Measurements from ENCODE around the gene SPAG7.

The SPAG7 gene

DNA sequence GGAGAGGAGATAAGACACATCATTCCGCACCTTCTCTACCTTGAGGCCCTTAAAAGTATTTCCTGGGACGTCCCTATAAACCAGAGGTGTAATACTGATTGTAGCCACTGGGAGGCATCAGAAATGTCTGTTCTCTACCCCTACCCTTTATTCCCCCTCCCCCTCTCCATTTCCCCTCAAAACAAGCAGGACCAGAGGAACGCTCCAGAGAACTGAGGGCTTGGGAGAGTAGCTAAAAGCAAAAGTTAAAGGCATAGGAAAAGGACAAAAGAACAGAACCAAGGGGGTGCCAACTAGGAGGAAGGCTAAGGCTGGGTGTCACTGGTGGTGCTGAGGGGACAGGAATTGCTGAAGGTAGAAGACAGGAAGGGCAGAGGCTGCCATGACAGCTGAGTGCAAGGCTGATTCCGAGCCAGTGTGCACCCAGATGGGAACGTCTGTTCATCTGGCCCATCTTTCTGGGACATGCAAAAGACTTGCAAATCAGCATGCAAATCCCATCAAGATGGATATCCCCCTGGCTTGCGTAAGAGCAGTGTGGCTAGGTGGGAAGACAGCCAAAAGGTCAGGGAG lies 13.1 kb upstream of the SPAG7 start:
- TF ChIP-seq, protein P1, sequence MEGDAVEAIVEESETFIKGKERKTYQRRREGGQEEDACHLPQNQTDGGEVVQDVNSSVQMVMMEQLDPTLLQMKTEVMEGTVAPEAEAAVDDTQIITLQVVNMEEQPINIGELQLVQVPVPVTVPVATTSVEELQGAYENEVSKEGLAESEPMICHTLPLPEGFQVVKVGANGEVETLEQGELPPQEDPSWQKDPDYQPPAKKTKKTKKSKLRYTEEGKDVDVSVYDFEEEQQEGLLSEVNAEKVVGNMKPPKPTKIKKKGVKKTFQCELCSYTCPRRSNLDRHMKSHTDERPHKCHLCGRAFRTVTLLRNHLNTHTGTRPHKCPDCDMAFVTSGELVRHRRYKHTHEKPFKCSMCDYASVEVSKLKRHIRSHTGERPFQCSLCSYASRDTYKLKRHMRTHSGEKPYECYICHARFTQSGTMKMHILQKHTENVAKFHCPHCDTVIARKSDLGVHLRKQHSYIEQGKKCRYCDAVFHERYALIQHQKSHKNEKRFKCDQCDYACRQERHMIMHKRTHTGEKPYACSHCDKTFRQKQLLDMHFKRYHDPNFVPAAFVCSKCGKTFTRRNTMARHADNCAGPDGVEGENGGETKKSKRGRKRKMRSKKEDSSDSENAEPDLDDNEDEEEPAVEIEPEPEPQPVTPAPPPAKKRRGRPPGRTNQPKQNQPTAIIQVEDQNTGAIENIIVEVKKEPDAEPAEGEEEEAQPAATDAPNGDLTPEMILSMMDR (IDR thresholded peaks at IDR 0.05; ENCODE audit: low read depth, low read length): peak; percentile 72
- H3K9me3 ChIP-seq (ENCODE audit: severe bottlenecking): no peaks in the 10 kb centered on the region
- H3K4me3 ChIP-seq (ENCODE audit: low read depth, low read length): no peak overlapping the region
- no peaks in the 10 kb centered on the region for H3K27me3 ChIP-seq (ENCODE audit: insufficient read depth, low read depth, severe bottlenecking)
- peaks cover 54% of the 10 kb centered on the region for H3K36me3 ChIP-seq
- peak overlapping the region; percentile 37 for H3K27ac ChIP-seq
- DNase-seq: peak; percentile 58

DNA sequence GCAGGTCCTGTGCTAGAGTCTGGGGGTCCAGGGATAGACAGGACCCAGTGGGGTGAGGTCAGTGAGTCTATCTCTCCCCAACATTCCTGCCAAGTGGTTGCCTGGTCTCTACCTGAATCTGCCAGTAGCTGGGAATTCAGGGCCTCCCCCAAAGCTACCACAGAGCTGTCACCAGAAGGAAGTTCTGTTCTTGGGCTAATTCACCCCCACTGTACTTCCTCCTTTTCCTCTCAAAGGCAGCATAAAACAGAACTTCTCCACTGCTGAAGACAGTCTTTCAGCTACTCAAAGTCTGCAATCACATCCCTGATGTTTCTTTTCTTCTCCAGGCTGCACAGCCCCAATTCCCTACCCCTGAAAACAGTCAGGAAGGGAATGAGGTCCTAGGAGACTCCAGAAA lies 11.1 kb upstream of the SPAG7 start:
- no peak for DNase-seq
- Histone ChIP-seq H3K36me3 (peaks cover 54% of the 10 kb centered on the region), H3K27me3 (ENCODE audit: insufficient read depth, low read depth, severe bottlenecking) (no peaks in the 10 kb centered on the region), H3K27ac (no peak overlapping the region), H3K9me3 (ENCODE audit: severe bottlenecking) (no peaks in the 10 kb centered on the region), H3K4me3 (ENCODE audit: low read depth, low read length) (no peak overlapping the region)
- TF ChIP-seq, protein P1 (IDR thresholded peaks at IDR 0.05; ENCODE audit: low read depth, low read length): no peak

DNA sequence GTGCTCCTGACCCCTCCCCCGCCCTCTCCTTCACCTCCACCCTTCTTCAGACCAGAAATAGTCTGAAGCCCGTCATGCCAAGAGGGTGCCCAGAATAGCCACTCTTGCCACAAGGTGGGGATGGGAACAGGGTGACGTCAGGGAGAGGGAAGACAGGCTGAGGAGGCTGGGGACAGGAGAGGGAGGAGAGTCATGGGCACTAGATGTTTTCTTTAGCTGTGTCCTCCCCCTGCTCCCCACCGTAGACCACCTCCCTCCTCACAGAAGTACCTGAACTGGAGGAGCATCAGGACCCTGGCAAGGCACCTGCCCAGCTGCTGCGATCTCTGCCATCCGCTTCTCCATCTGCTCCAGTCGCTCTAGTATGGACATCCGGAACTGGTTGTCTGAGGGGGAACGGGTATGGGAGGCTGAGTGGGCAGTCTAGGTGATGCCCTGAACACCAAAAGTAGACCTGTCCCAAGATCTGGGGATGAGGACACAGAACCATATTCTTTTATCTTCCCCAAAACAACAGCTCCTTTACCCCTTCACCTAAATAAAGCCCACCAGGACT lies 6.6 kb upstream of the SPAG7 start:
- DNase-seq: no peak
- TF ChIP-seq, protein P1 (IDR thresholded peaks at IDR 0.05; ENCODE audit: low read depth, low read length): no peak
- Histone ChIP-seq H3K4me3 (ENCODE audit: low read depth, low read length) (no peak overlapping the region), H3K27me3 (ENCODE audit: insufficient read depth, low read depth, severe bottlenecking) (no peaks in the 10 kb centered on the region), H3K9me3 (ENCODE audit: severe bottlenecking) (no peaks in the 10 kb centered on the region), H3K27ac (no peak overlapping the region), H3K36me3 (peaks cover 69% of the 10 kb centered on the region)

DNA sequence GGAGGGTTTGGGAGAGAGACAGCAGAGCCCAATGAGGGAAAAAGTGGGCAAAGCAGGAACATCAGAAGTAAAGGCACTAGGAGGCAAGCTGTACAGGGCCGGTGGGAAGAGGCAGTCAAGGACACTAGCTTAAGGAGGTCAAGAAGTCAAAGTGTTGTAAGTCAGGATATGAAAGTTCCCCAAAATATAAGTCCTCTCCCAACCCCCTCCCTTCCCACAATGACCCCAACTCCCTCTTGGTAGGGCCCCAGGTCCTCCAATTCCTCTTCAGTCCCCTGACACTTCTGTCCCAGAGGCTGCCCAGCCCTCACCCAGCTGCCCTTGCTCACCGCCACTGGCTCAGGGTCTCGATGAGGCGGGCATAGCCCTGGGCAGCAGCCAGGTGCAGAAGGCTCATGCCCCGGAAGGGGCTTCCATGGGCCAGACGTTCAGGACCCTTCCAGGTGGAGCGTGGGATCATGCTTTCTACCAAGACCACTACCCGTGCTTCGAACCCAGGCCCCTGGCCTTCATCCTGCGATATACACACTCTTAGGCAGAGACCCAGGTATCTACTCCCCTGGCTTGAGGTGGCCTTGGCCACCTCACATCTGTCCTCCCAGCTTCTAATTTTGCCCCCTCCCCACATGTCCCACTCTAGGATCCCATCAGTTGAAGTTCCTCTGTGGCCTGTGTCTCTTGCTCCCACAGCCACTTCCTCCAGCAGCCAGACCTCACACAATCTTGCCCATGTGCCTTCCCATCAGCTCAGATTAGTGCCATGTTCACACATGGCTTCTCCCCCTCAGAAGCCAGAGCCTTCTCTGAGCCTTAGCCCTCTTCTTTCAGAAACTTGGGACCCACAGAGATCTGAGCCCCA lies 5.9 kb upstream of the SPAG7 start:
- no peaks in the 10 kb centered on the region for H3K9me3 ChIP-seq (ENCODE audit: severe bottlenecking)
- no peaks in the 10 kb centered on the region for H3K27me3 ChIP-seq (ENCODE audit: insufficient read depth, low read depth, severe bottlenecking)
- H3K4me3 ChIP-seq (ENCODE audit: low read depth, low read length): no peak overlapping the region
- H3K27ac ChIP-seq: no peak overlapping the region
- H3K36me3 ChIP-seq: peaks cover 69% of the 10 kb centered on the region
- TF ChIP-seq, protein P1 (IDR thresholded peaks at IDR 0.05; ENCODE audit: low read depth, low read length): no peak
- DNase-seq: no peak

DNA sequence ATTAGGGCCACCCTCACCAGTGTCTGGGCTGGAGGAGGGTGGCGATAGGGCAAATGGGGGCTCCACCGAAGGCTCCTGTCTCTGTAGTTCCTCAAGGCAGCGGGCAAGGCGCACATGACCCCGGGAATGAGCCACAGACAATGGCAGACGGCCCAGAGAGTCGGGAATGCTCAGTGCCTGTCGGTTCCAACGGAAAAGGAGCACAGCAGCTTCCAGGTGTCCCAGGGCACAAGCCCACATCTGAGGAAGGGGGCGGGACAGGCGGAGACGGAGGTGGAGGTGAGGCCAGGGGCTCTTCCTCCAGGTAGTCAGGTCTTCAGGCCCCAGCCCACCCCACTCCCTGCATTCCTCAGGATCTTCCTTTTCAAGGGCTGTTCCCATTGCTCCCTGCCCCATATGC lies 5.1 kb upstream of the SPAG7 start:
- no peak overlapping the region for H3K4me3 ChIP-seq (ENCODE audit: low read depth, low read length)
- H3K36me3 ChIP-seq: peaks cover 63% of the 10 kb centered on the region
- no peaks in the 10 kb centered on the region for H3K9me3 ChIP-seq (ENCODE audit: severe bottlenecking)
- DNase-seq: no peak
- no peak overlapping the region for H3K27ac ChIP-seq
- TF ChIP-seq, protein P1 (IDR thresholded peaks at IDR 0.05; ENCODE audit: low read depth, low read length): no peak
- no peaks in the 10 kb centered on the region for H3K27me3 ChIP-seq (ENCODE audit: insufficient read depth, low read depth, severe bottlenecking)
